ENCODE data around the gene DIS3L2.

The DIS3L2 gene

GRCh38 chr2:232094201-232094600 lies 132.7 kb downstream of the DIS3L2 start:
- Histone ChIP-seq H4K5ac (ENCODE audit: low read length) (no peak overlapping the region), H3K79me2 (ENCODE audit: control insufficient read depth, insufficient read depth, low read length) (no peaks in the 10 kb centered on the region)
- WGBS (ENCODE audit: extremely low coverage, insufficient coverage, low lambda C conversion rate), result no CpG with 5 or more reads among the region's 3 CpGs

GRCh38 chr2:232094883-232095282 lies 133.4 kb downstream of the DIS3L2 start:
- H2AK5ac ChIP-seq (ENCODE audit: low read length), result no peak overlapping the region
- H2BK120ac ChIP-seq (ENCODE audit: low read depth, low read length), result no peak overlapping the region
- no peak overlapping the region for H3K18ac ChIP-seq (ENCODE audit: low read length)
- no peak overlapping the region for H3K4me3 ChIP-seq (ENCODE audit: low read length)
- H3K27me3 ChIP-seq (ENCODE audit: insufficient read depth, low read length, poor library complexity), result no peaks in the 10 kb centered on the region
- H2BK5ac ChIP-seq (ENCODE audit: low read length), result no peak overlapping the region
- no peaks in the 10 kb centered on the region for H3K79me2 ChIP-seq (ENCODE audit: control insufficient read depth, insufficient read depth, low read length)
- no peak overlapping the region for H4K5ac ChIP-seq (ENCODE audit: low read length)
- H3K36me3 ChIP-seq (ENCODE audit: control insufficient read depth, insufficient read depth, low read length), result no peaks in the 10 kb centered on the region
- no peak overlapping the region for H3K4me2 ChIP-seq (ENCODE audit: low read length)
- no peak overlapping the region for H3K9ac ChIP-seq (ENCODE audit: low read length)
- no peaks in the 10 kb centered on the region for H3K4me1 ChIP-seq (ENCODE audit: control insufficient read depth, low read depth, low read length)
- H3K79me1 ChIP-seq (ENCODE audit: low read length), result no peaks in the 10 kb centered on the region
- no peak overlapping the region for H3K4ac ChIP-seq (ENCODE audit: low read depth, low read length)
- H3K56ac ChIP-seq (ENCODE audit: low read length), result no peak overlapping the region
- H3K27ac ChIP-seq (ENCODE audit: low read depth, low read length), result no peak overlapping the region
- no peak overlapping the region for H4K8ac ChIP-seq (ENCODE audit: low read depth, low read length)
- H2BK15ac ChIP-seq (replicated peaks; ENCODE audit: low read depth), result no peak overlapping the region
- H3K23ac ChIP-seq (ENCODE audit: low read length), result no peak overlapping the region
- no peak for DNase-seq

More at GRCh38 chr2:232094201-232094600, 132.7 kb downstream of the DIS3L2 start:
- no peaks in the 10 kb centered on the region for H3K27me3 ChIP-seq (ENCODE audit: insufficient read depth, low read length, poor library complexity)
- no peak overlapping the region for H3K23ac ChIP-seq (ENCODE audit: low read length)
- H2AK5ac ChIP-seq (ENCODE audit: low read length), result no peak overlapping the region
- H2BK15ac ChIP-seq (replicated peaks; ENCODE audit: low read depth), result no peak overlapping the region
- DNase-seq, result no peak
- no peak overlapping the region for H3K56ac ChIP-seq (ENCODE audit: low read length)
- no peak overlapping the region for H3K27ac ChIP-seq (ENCODE audit: low read depth, low read length)
- H3K4me1 ChIP-seq (ENCODE audit: control insufficient read depth, low read depth, low read length), result no peaks in the 10 kb centered on the region
- no peak overlapping the region for H3K4me2 ChIP-seq (ENCODE audit: low read length)
- no peak overlapping the region for H3K4me3 ChIP-seq (ENCODE audit: low read length)
- H4K8ac ChIP-seq (ENCODE audit: low read depth, low read length), result no peak overlapping the region
- H3K79me1 ChIP-seq (ENCODE audit: low read length), result no peaks in the 10 kb centered on the region
- H3K18ac ChIP-seq (ENCODE audit: low read length), result no peak overlapping the region
- no peak overlapping the region for H2BK120ac ChIP-seq (ENCODE audit: low read depth, low read length)
- no peak overlapping the region for H3K4ac ChIP-seq (ENCODE audit: low read depth, low read length)
- H3K9ac ChIP-seq (ENCODE audit: low read length), result no peak overlapping the region
- H3K36me3 ChIP-seq (ENCODE audit: control insufficient read depth, insufficient read depth, low read length), result no peaks in the 10 kb centered on the region
- H2BK5ac ChIP-seq (ENCODE audit: low read length), result no peak overlapping the region

DNA sequence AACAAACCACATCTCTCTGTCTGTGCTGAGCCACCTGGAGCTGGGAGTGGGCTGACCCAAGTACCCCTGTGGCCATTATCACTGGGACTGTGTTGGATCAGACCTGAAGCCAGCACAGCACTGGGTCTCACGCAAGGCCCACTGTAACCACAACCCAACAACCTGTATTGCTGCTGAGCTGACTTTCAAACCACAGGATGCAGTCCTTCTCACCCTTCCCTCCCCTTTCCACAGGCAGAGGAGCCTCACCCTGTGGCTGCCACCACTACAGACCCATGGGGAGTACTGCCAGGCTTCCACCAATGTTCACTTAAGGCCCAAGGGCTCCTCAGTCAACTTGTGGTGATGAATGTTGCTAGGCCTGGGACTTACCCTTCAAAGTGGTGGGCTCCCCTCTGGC lies 135.7 kb downstream of the DIS3L2 start:
- no peak overlapping the region for H3K18ac ChIP-seq (ENCODE audit: low read length)
- no peak overlapping the region for H3K4me2 ChIP-seq (ENCODE audit: low read length)
- H3K79me2 ChIP-seq (ENCODE audit: control insufficient read depth, insufficient read depth, low read length), result no peaks in the 10 kb centered on the region
- WGBS (ENCODE audit: extremely low coverage, insufficient coverage, low lambda C conversion rate), result no CpG with 5 or more reads among the region's 1 CpG
- no peak overlapping the region for H4K5ac ChIP-seq (ENCODE audit: low read length)
- H2BK5ac ChIP-seq (ENCODE audit: low read length), result no peak overlapping the region
- H2BK15ac ChIP-seq (replicated peaks; ENCODE audit: low read depth), result no peak overlapping the region
- DNase-seq, result no peak
- no peak overlapping the region for H3K4ac ChIP-seq (ENCODE audit: low read depth, low read length)
- no peak overlapping the region for H4K8ac ChIP-seq (ENCODE audit: low read depth, low read length)
- no peaks in the 10 kb centered on the region for H3K79me1 ChIP-seq (ENCODE audit: low read length)
- no peak overlapping the region for H3K56ac ChIP-seq (ENCODE audit: low read length)
- no peaks in the 10 kb centered on the region for H3K36me3 ChIP-seq (ENCODE audit: control insufficient read depth, insufficient read depth, low read length)
- no peak overlapping the region for H2AK5ac ChIP-seq (ENCODE audit: low read length)
- H3K4me3 ChIP-seq (ENCODE audit: low read length), result no peak overlapping the region
- no peak overlapping the region for H3K23ac ChIP-seq (ENCODE audit: low read length)
- H3K9ac ChIP-seq (ENCODE audit: low read length), result no peak overlapping the region
- no peaks in the 10 kb centered on the region for H3K4me1 ChIP-seq (ENCODE audit: control insufficient read depth, low read depth, low read length)
- no peak overlapping the region for H2BK120ac ChIP-seq (ENCODE audit: low read depth, low read length)
- no peaks in the 10 kb centered on the region for H3K27me3 ChIP-seq (ENCODE audit: insufficient read depth, low read length, poor library complexity)
- no peak overlapping the region for H3K27ac ChIP-seq (ENCODE audit: low read depth, low read length)

DNA sequence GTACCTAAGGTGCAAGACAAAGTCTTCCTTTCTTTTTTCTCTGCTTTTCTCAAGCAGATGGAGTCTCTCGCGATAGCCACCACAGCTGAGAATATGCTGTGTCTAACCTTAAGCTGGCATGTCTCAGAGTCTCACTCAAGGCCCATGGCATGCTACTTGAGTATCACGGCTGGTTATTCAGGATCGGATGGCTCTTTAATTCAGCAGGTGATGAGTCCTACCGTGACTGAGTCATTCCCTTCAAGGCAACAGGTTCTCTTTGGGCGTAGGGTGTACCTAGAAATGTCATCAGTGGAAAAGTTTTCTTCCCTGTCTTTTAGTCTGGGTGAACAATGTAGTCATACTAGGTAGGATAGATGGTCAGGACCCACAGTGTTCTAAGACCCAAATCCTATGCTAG lies 136.2 kb downstream of the DIS3L2 start:
- no peak for DNase-seq
- no peak overlapping the region for H3K9ac ChIP-seq (ENCODE audit: low read length)
- no peak overlapping the region for H4K8ac ChIP-seq (ENCODE audit: low read depth, low read length)
- no peaks in the 10 kb centered on the region for H3K36me3 ChIP-seq (ENCODE audit: control insufficient read depth, insufficient read depth, low read length)
- no peak overlapping the region for H4K5ac ChIP-seq (ENCODE audit: low read length)
- H2BK5ac ChIP-seq (ENCODE audit: low read length), result no peak overlapping the region
- H3K4me1 ChIP-seq (ENCODE audit: control insufficient read depth, low read depth, low read length), result no peaks in the 10 kb centered on the region
- H3K23ac ChIP-seq (ENCODE audit: low read length), result no peak overlapping the region
- no peak overlapping the region for H3K4me3 ChIP-seq (ENCODE audit: low read length)
- H2AK5ac ChIP-seq (ENCODE audit: low read length), result no peak overlapping the region
- no peaks in the 10 kb centered on the region for H3K79me1 ChIP-seq (ENCODE audit: low read length)
- no peak overlapping the region for H2BK15ac ChIP-seq (replicated peaks; ENCODE audit: low read depth)
- no peak overlapping the region for H3K56ac ChIP-seq (ENCODE audit: low read length)
- H3K4ac ChIP-seq (ENCODE audit: low read depth, low read length), result no peak overlapping the region
- H3K79me2 ChIP-seq (ENCODE audit: control insufficient read depth, insufficient read depth, low read length), result no peaks in the 10 kb centered on the region
- no peak overlapping the region for H3K4me2 ChIP-seq (ENCODE audit: low read length)
- no CpG with 5 or more reads among the region's 6 CpGs for WGBS (ENCODE audit: extremely low coverage, insufficient coverage, low lambda C conversion rate)
- no peak overlapping the region for H2BK120ac ChIP-seq (ENCODE audit: low read depth, low read length)
- no peak overlapping the region for H3K18ac ChIP-seq (ENCODE audit: low read length)
- H3K27ac ChIP-seq (ENCODE audit: low read depth, low read length), result no peak overlapping the region
- H3K27me3 ChIP-seq (ENCODE audit: insufficient read depth, low read length, poor library complexity), result no peaks in the 10 kb centered on the region

DNA sequence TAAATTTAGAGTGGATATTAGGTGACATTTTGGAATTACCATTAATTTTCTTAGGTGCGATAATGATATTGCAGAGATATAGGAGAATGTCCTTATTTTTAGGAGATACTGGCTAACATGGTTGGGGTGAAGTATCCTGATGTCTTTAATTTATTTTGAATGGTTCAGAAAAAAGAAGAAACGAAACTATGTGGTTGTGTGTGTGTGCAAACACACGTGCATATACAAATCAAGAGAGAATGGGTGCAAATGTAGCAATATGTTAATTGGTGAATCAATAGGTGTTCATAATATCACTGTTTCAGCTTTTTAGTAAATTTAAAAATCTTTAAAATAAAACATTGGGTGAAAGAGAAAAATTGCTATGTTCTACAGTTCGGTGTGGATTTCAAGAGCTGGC lies 140.9 kb downstream of the DIS3L2 start:
- H3K23ac ChIP-seq (ENCODE audit: low read length), result no peak overlapping the region
- DNase-seq, result no peak
- no peak overlapping the region for H3K56ac ChIP-seq (ENCODE audit: low read length)
- no peak overlapping the region for H4K8ac ChIP-seq (ENCODE audit: low read depth, low read length)
- H3K4ac ChIP-seq (ENCODE audit: low read depth, low read length), result no peak overlapping the region
- no peaks in the 10 kb centered on the region for H3K36me3 ChIP-seq (ENCODE audit: control insufficient read depth, insufficient read depth, low read length)
- H3K27me3 ChIP-seq (ENCODE audit: insufficient read depth, low read length, poor library complexity), result no peaks in the 10 kb centered on the region
- no peaks in the 10 kb centered on the region for H3K4me1 ChIP-seq (ENCODE audit: control insufficient read depth, low read depth, low read length)
- no peak overlapping the region for H2BK15ac ChIP-seq (replicated peaks; ENCODE audit: low read depth)
- no peak overlapping the region for H3K9ac ChIP-seq (ENCODE audit: low read length)
- no peak overlapping the region for H4K5ac ChIP-seq (ENCODE audit: low read length)
- no peaks in the 10 kb centered on the region for H3K79me2 ChIP-seq (ENCODE audit: control insufficient read depth, insufficient read depth, low read length)
- no peak overlapping the region for H3K4me3 ChIP-seq (ENCODE audit: low read length)
- 100% methylated on average over 1 of the region's 4 CpGs for WGBS (ENCODE audit: extremely low coverage, insufficient coverage, low lambda C conversion rate)
- H2AK5ac ChIP-seq (ENCODE audit: low read length), result no peak overlapping the region
- H3K18ac ChIP-seq (ENCODE audit: low read length), result no peak overlapping the region
- no peak overlapping the region for H3K27ac ChIP-seq (ENCODE audit: low read depth, low read length)
- H3K4me2 ChIP-seq (ENCODE audit: low read length), result no peak overlapping the region
- H2BK5ac ChIP-seq (ENCODE audit: low read length), result no peak overlapping the region
- H2BK120ac ChIP-seq (ENCODE audit: low read depth, low read length), result no peak overlapping the region
- H3K79me1 ChIP-seq (ENCODE audit: low read length), result no peaks in the 10 kb centered on the region

DNA sequence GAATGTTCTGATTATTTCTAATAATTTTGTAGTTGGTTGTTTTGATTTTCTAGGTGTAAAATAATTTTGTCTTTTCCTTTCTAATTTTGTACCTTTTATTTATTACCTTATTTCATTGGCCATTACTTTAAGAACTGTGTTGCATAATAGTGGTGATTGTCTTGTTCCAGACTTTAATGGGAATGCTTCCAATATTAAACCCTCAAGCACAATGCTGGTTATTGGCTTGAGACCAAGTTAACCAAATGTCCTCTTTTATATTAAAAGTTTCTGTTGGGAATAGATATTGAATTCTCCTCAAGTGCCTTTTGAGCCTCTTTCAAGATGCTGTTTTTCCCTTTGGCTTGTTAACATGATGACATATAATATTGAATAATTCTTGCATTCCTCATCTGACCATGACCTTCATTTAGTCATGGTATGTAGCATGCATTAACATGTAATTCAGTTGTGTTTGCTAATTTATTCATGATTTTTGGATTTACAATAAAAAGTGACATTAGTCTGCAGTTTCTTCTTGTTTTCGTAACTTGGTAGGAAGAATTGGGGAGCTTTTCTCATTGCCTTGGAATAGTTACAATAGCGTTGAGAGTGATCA lies 141.7 kb downstream of the DIS3L2 start:
- Histone ChIP-seq H3K4me2 (ENCODE audit: low read length) (no peak overlapping the region), H3K9ac (ENCODE audit: low read length) (no peak overlapping the region), H3K4me3 (ENCODE audit: low read length) (no peak overlapping the region), H3K27me3 (ENCODE audit: insufficient read depth, low read length, poor library complexity) (no peaks in the 10 kb centered on the region), H2BK15ac (replicated peaks; ENCODE audit: low read depth) (no peak overlapping the region), H3K4me1 (ENCODE audit: control insufficient read depth, low read depth, low read length) (peaks cover 2% of the 10 kb centered on the region), H2BK5ac (ENCODE audit: low read length) (no peak overlapping the region), H2BK120ac (ENCODE audit: low read depth, low read length) (no peak overlapping the region), H3K79me1 (ENCODE audit: low read length) (no peaks in the 10 kb centered on the region), H3K4ac (ENCODE audit: low read depth, low read length) (no peak overlapping the region), H3K18ac (ENCODE audit: low read length) (no peak overlapping the region), H2AK5ac (ENCODE audit: low read length) (no peak overlapping the region), H3K36me3 (ENCODE audit: control insufficient read depth, insufficient read depth, low read length) (no peaks in the 10 kb centered on the region), H3K23ac (ENCODE audit: low read length) (no peak overlapping the region), H4K5ac (ENCODE audit: low read length) (no peak overlapping the region), H3K56ac (ENCODE audit: low read length) (no peak overlapping the region), H3K27ac (ENCODE audit: low read depth, low read length) (no peak overlapping the region), H4K8ac (ENCODE audit: low read depth, low read length) (no peak overlapping the region), H3K79me2 (ENCODE audit: control insufficient read depth, insufficient read depth, low read length) (no peaks in the 10 kb centered on the region)
- DNase-seq, result no peak
- whole genome bisulfite sequencing (ENCODE audit: extremely low coverage, insufficient coverage, low lambda C conversion rate), result no CpG with 5 or more reads among the region's 2 CpGs
